Measurements from ENCODE around the gene POLR3GL. TPM values are rescaled to one million over a fixed set of nuclear protein-coding genes. Genes with fewer than 3 reads are reported as not detected.

POLR3GL gene
- total RNA-seq, 1 donor from 2014 or later, result 21.4 TPM

GRCh38 chr1:145961109-145961424, 3.4 kb upstream of the POLR3GL start:
- DNase-seq (peak; percentile 65), ATAC-seq (no peak)
- Histone ChIP-seq H3K27ac (peak overlapping the region; percentile 82), H3K36me3 (no peaks in the 10 kb centered on the region), H3K4me1 (peaks cover 59% of the 10 kb centered on the region), H3K9me3 (no peaks in the 10 kb centered on the region), H3K27me3 (no peaks in the 10 kb centered on the region), H3K4me3 (peak overlapping the region; percentile 73)
- no peak for TF ChIP-seq CTCF (IDR thresholded peaks at IDR 0.05)
- intact Hi-C loops (cut with DNase I), result no loop called here

- Histone ChIP-seq H3K4me3 (peak overlapping the region; percentile 73), H3K27me3 (no peaks in the 10 kb centered on the region), H3K4me1 (peaks cover 54% of the 10 kb centered on the region), H3K36me3 (no peaks in the 10 kb centered on the region), H3K27ac (peak overlapping the region; percentile 82), H3K9me3 (no peaks in the 10 kb centered on the region)
- TF ChIP-seq CTCF (IDR thresholded peaks at IDR 0.05), result no peak
- no peak for ATAC-seq
- peak; percentile 75 for DNase-seq
- intact Hi-C loops (cut with DNase I), result no loop called here
These were observed 2.9 kb upstream of the POLR3GL start for GRCh38 chr1:145961425-145962156.

GRCh38 chr1:145962157-145963102, 2.1 kb upstream of the POLR3GL start:
- DNase-seq, result peak; percentile 77
- no peak for TF ChIP-seq CTCF (IDR thresholded peaks at IDR 0.05)
- Histone ChIP-seq H3K9me3 (no peaks in the 10 kb centered on the region), H3K27me3 (no peaks in the 10 kb centered on the region), H3K4me3 (peak overlapping the region; percentile 73), H3K36me3 (no peaks in the 10 kb centered on the region), H3K4me1 (peaks cover 52% of the 10 kb centered on the region), H3K27ac (no peak overlapping the region)
- no peak for ATAC-seq
- intact Hi-C loops (cut with DNase I), result no loop called here

- H3K9me3 ChIP-seq, result no peaks in the 10 kb centered on the region
- DNase-seq (no peak), ATAC-seq (no peak)
- peak overlapping the region; percentile 65 for H3K4me3 ChIP-seq
- peaks cover 48% of the 10 kb centered on the region for H3K4me1 ChIP-seq
- H3K36me3 ChIP-seq, result no peaks in the 10 kb centered on the region
- TF ChIP-seq CTCF (IDR thresholded peaks at IDR 0.05), result no peak
- H3K27ac ChIP-seq, result peak overlapping the region; percentile 82
- intact Hi-C loops (cut with DNase I), result no loop called here
- no peaks in the 10 kb centered on the region for H3K27me3 ChIP-seq
These were observed 1.0 kb upstream of the POLR3GL start for GRCh38 chr1:145963265-145964019.

- intact Hi-C loops (cut with DNase I), result no loop called here
- Histone ChIP-seq H3K27me3 (no peaks in the 10 kb centered on the region), H3K27ac (peak overlapping the region; percentile 82), H3K9me3 (no peaks in the 10 kb centered on the region), H3K36me3 (no peaks in the 10 kb centered on the region), H3K4me1 (peaks cover 39% of the 10 kb centered on the region), H3K4me3 (peak overlapping the region; percentile 65)
- DNase-seq (no peak), ATAC-seq (no peak)
- TF ChIP-seq CTCF (IDR thresholded peaks at IDR 0.05), result no peak
These were observed 742 bp downstream of the POLR3GL start for GRCh38 chr1:145965119-145965744.

All from upper lobe of right lung (tissue), 1 donor.